Dermis blood vessel endothelial cell (primary cell): ENCODE measurements around the gene CHPF2. TPM values are rescaled to one million over a fixed set of nuclear protein-coding genes. Genes with fewer than 3 reads are reported as not detected.
A peak's percentile ranks its signal among the peaks of the same experiment; 100 is the strongest.

Experiments
- DNase-seq: peaks from one replicate; pipeline ENCODE4 v3.0.0; 2010
- total RNA-seq: library from RNA; depleted of rRNA; stranded (reverse); fragments of >200 nt; gene quantifications from 2 replicates; pipeline ENCODE4 v1.2.3, GENCODE V29; 2014

CHPF2 gene, protein sequence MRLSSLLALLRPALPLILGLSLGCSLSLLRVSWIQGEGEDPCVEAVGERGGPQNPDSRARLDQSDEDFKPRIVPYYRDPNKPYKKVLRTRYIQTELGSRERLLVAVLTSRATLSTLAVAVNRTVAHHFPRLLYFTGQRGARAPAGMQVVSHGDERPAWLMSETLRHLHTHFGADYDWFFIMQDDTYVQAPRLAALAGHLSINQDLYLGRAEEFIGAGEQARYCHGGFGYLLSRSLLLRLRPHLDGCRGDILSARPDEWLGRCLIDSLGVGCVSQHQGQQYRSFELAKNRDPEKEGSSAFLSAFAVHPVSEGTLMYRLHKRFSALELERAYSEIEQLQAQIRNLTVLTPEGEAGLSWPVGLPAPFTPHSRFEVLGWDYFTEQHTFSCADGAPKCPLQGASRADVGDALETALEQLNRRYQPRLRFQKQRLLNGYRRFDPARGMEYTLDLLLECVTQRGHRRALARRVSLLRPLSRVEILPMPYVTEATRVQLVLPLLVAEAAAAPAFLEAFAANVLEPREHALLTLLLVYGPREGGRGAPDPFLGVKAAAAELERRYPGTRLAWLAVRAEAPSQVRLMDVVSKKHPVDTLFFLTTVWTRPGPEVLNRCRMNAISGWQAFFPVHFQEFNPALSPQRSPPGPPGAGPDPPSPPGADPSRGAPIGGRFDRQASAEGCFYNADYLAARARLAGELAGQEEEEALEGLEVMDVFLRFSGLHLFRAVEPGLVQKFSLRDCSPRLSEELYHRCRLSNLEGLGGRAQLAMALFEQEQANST
- 49.9 and 66.1 TPM in 2 replicates for total RNA-seq

DNA sequence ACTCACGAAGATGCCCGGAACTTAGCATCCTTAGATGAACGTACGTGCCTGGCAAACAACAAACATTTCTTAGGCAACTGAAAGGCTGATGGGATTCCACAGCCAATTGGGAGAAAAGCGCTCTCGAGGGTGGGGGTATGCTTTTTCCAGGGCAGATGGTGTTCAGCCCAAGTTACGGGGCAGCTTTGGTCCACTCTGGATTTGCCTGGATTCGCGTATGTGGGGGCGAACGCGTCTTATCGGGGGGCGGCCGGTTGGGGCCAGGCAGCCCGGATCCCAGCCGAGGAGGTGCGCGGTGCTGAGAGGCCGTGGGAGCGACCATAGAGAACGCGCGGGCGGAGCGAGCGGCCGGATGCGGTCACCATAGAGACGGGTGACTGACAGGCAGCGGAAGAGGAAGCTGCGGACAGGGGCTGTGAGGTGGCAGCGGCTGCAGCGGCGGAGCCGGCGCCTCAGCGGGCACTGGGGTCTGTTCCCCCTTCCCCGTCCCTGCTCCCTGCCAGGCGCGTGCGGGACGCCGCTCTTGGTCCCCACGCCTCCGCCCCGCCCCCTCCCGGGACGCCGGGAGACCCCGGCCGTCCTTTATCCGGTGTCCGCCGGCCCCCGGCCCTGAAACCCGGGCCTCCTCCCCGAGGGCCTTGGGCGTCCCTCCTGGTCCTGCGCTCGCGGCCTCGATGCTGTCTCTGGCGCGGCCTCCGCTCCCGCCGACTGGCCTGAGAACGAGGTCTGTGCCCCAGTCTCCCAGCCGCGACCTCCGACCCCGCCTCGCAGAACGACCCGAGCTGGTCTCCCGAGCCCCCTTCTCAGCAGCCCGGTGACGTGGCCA, at the start of gene CHPF2:
Gene CHPF2 (plus strand): TSS at position 393 of the 826 bp plus-strand sequence. CDS start 1,529 bp downstream, outside the sequence.
- DNase-seq, result peak; percentile 92

DNA sequence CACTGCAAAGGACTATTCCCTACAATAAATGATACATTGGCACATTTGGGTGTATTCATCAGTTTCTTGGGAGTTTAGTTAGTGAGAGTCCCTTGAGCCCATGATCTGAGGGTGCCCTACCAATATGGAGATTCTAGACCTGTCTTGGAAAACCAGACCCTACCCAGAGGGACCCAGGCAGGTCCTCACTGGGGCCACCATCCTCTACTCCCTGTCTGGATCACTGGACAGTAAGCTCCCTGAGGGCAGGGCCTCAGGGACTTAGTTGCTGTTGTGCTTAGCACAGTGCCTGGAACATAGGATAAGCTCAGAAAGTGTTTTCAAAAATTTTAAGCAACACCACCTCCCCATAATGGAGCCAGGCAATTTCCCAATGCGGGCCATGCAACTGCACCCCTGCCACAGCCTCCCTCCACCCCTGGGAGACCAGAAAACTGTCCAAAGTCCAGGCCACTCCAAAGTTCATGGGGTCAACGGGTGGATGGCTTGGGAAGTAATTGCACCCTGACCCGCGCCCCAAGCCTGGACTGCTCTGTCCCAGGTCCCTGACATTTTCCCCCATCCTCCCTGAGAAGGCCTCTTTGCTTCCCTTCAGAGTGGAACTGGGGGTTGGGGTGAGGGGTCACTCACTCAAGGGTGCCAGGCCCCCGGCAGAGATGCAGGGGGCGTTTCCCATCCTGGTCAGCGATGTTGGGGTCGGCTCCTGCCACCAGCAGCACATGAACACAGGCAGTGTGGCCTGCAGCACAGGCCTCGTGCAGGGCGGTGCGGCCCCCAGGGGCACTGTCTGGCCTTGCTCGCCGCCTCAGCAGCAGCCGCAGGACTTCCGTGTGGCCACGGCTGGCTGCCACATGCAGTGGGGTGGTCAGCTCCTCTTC, 46.3 kb upstream of the CHPF2 start:
- DNase-seq, result no peak

DNA sequence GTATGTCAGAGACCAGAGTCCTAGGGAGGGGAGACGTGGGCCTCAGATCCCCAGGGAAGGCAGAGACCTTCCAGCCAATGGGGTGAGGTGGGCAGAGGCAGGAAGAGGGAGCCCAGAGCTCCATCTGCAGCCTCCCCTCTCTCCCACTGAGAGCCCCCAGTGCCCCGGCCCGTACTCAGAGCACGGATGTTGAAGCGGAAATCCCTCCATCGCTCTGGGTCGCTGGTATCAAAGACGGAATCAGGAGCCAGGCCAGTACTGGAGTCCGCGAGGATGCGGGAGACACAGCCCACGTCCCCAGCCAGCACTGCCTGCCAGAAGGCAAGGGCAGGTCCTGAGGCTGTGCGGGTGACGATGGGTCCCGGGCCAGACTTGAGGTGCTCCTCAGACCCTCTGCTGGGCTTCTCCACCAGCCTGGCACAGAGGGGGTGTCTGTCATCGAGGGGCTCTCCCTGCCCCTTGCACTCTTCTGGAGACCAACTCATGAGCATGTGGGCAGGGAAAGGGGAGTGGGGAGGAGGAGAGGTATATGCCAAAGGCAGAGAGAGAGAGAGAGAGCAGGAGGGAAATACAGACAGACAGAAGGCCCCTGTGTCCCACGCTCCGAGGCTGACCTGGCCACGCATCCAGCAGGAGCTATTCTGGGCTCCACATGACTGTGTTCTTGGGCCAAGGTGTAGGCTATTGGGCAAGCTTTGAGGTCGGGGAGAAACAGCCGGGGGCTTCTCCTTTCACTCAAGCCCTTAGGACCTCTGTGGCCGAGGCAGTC, 45.5 kb upstream of the CHPF2 start, which contains the start of gene ASB10:
Gene ASB10 (minus strand): TSS at position 611 of the 769 bp plus-strand sequence. CDS start 120 bp downstream, at position 491.
- DNase-seq, result no peak

DNA sequence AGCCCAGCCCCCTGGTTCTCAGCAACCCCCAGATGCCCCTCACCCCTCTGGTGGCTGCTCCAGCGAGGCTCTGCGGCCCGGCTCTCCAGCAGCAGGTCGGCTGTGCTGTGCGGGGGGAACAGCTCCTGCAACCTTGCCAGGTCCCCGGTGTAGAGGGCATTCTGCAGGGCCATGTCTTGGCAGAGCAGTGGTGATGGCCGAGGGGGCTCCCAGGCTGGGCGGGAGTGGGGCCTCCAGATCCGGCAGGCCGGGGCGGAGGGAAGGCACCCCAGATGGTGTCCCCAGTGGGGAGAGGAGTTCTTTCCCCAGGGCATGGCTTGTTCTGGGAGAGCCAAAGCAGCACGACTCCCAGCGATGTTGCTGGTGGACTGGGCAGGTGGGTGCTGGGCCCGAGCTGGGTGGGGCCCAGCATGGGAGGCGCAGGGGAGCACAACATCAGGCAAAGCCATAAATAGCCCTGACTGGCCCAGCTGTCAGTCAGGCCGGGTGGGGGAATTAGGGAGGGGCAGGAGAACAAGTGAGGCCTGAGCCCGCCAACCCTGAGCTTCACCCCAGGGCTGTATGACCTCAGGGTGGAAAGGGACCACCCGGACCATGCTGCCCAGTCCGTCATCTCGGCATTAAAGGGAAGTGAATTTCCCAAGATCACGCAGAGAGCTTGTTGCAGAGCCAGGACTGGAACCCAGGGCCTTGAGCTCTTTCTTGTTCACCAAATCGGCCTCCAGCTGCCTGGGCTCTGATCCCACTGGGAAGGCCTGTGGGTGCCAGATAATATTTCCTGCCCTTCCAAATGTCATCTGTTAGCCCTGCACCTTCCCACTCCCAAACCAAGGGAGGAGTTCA, 44.7 kb upstream of the CHPF2 start:
- no peak for DNase-seq

DNA sequence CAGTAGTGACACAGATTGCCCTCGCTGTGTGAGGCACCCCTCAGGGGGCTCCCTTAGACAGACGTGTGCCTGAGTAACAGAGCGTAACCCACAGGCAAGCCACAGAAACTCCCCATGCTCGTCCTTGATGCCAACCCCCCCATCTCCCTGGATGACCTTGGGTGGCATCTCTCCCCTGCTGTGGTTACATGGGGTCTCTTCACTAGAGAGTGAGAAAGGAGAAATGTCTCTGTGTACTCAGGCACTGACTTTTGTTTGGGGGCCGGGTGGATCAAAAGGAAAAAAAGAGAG, 44.1 kb upstream of the CHPF2 start:
- no peak for DNase-seq

DNA sequence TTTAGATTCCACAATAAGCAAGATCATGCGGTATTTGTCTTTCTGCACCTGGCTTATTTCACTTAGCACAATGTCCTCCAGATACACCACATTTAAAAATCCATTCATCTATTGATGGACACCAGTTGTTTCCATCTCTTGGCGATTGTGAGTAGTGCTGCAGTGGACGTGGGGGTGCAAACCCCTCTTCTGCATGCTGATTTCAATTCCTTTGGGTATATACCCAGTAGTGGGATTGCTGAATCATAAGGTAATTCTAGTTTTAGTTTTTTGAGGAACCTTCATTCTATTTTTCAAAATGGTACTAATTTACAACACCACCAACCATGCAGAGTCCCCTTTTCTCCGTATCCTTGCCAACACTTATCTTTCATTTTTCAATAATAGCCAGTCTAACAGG, 43.2 kb upstream of the CHPF2 start:
- DNase-seq, result no peak

DNA sequence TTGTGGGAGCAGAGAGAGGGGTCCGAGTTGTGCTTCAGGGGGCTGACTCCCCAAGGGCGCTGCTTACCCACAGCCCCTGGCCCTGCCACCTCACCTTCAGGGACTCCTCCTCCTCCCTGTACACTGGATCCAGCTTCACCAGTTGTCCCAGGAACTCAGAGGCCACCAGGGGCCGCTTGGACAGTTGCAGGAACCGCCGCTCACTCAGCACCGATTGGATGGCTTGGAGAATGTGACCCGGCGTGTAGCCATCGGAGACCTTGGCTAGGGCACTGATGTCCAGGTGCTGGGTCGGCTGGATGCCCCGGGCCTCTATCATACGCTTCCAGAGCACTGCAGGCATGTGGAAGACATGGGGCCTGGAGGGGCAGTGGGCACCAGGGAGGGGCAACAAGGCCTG, 40.7 kb upstream of the CHPF2 start:
- DNase-seq, result no peak

DNA sequence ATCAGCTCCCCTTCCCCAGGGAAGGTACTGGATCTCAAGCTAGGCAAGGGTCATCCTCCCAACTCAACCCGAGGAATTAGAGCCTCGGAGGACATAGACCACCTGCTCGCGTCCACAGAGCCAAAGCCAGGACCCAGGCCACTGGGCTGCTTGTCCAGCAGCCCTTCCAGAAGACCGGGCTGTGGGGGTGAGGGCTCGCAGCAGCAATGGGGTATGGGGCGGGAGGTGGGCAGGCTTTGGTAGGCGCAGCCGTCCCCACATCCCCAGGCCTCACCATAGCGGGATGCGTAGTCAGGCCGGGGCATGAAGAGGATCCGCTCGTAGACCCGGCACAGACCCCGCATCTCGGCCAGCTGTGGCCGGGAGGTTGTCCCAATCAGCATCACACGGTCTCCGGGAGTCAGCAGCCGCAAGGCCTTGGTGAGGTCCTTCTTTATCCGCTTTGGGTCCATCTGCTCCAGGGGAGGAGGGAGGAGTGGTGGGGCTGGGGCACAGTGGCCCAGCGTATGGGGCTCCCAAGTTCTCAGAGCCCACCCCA, 40.2 kb upstream of the CHPF2 start:
- no peak for DNase-seq

DNA sequence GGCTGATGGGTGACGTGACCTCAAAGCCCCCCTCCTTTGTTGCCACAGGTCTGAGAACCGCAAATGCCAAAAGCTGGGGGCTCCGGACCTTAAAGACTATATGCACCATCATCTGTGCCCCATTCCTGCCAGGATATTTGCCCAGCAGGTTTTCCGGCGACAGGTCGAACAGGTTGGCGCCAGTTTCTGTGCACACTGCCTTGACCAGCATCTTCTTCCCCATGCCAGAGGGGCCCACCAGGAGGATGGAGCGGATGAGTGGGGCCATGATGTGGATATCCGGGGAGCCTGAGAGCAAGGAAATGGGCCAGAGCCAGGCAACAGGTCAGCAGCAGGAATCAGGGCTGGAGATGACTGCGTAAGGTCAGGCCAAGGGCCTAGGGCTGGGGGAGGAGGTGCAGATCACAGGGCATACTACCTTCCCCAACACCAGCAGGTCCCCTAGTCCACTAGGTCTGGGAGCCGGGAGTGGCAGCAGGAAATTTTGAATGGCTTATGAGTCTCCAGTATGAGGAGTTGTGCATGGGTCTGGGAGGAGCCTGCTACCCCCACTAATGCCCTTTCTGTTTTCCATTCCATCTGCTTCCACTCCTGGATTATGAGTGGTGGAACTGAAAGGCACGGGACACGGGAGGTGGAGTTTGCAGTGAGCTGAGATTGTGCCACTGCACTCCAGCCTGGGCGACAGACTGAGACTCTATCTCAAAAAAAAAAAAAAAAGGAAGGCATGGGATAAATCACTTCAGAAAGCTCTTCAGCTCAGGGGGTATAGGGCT, 38.9 kb upstream of the CHPF2 start:
- no peak for DNase-seq

DNA sequence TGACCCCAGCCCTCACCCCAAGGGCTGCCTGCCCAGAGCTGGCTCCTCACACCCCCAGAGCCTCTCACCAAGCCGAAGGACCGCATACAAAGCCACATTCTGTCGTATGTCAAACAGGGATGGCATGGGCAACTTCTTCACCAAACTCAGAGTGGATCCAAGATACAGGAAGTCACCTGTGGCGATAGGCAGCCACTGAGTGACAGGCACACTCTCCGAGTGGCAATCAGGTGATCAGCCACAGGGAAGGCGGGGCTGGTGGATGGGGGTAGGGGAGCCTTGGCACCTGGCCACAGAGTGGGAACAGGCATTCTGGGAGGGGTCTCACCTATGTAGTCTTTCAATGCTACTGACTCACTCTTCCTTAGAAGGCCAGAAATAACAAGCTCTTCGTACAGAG, 38.1 kb upstream of the CHPF2 start:
- no peak for DNase-seq

DNA sequence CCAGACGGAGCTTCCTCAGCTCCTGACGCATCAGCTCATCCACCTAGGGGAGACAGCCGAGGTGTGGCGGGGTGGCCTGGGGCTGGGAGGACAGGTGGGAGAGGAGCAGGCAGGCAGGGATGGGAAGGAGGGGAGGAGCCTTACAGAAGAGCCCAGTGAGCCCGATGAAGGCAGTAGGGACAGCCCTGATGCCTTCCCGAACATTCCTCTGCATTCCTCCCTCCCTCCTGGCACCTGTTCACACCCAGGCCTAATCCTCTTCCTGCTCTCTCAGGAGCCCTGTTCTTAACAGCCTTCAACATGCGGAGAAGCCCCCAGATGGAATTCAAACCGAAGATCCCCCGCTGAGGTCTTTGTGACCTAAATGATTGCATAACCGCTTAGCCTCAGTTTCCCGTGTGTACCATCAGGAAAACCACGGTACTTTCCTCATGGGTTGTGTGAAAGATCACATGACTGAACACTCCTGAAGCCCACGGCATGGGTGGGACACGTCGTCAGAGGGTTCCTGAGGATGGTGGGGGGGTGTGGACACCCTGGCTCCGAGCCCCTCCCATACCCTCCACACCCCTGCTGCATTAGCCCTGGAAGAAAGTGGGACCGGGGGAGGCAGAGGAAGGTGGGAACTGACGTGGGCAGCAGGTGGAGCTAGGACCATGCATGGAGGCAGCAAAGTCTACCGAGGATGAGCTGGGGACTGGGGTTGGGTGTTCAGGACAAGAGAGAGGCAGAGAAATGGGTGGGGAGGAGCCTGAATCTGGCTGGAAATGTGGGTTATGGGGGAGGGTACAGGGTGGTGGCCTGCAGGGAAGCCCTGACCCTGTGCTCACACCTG, 36.5 kb upstream of the CHPF2 start:
- no peak for DNase-seq

DNA sequence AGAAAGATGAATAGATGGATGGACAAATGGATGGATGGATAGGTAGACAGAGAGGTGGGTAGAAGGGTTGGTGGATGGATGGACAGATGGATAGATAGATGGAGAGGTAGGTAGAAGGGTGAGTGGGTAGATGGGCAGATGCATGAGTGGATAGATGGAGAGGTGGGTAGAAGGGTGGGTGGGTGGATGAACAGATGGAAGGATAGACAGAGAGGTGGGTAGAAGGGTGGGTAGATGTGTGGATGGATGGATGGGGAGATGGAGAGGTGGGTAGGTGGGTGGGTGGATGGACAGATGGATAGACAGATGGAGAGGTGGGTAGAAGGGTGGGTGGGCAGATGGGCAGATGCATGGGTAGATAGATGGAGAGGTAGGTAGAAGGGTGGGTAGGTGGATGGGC, 34.4 kb upstream of the CHPF2 start:
- no peak for DNase-seq

DNA sequence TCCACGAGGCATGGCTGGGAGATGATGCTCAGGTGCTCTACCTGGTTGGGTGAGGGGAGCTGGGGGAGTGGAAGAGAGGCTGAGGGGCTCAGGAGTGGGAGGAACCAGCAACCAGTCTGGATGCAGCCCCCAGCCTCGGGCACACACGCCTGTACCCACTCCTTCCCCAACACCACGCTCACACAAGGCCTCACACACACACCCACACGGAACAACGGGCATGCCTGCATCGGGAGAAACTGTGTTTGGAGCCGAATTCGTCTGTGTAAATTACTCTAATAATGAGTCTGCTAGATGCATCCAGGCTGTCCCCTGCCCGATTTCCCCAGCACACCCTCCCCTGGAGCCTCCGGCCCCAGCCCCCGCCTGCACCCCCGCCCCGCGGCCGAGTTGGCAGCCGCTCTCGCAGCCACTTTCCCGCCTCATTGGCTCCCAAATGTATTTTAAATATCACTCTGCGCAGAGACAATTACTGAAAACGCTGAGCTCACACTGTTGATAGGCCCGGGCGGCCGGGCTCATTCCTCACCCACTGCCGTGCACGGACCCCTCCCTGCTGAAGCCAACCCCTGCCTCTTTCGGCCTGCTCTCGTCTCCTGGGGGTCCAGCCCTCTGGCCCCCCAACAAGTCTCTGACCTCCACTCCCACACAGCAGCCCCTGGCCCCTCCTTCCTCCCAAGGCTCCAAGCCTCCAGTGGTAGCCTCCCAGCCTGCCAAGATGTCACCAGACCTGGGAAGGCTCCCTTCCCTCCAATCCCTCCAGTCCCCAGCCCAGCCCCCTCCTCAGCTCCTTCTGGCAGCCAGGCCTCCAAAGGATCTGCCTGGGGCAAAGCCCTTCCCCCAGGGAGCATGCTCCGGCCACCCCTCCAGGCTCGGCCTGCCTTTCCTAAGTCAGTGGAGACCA, 33.1 kb upstream of the CHPF2 start:
- DNase-seq, result no peak

DNA sequence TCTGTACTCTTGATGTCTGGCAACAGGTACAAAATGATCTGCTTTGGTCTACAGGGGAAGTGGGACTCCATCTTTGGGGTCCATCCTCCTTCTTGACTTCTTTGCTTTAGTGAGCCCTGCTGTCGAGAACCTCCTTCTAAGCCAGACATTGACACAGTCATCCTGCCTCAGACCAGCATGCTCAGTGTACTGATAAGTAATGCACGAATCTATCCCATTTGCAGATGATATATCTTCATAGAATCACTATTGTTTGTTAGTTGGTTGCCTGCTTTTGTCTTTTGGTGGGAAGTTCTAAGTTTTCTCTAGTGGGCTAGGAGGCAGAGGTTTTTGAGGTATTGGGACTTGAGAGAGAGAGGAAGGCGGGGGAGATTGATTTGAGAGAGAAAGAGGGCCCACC, 30.9 kb upstream of the CHPF2 start:
- DNase-seq, result no peak

DNA sequence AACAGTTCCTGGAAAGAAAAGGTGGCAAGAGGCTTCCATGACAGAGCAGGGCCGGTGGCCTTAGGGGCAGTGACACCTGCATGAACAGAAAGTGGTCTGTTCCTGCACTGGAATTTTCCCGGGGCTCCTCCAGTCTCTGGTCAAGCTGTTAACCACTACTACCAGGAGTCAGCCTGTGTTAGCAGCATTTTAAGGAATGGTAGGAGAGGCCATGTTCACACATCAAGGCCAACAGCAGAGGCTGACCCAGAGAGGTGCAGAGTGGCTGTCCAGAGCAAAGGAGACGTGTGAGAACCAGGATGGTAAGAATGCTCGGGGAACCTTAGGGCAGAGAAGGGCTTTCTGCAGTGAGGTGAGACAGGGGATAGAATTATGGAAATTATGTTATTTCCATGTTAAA, 30.5 kb upstream of the CHPF2 start:
- DNase-seq, result no peak

DNA sequence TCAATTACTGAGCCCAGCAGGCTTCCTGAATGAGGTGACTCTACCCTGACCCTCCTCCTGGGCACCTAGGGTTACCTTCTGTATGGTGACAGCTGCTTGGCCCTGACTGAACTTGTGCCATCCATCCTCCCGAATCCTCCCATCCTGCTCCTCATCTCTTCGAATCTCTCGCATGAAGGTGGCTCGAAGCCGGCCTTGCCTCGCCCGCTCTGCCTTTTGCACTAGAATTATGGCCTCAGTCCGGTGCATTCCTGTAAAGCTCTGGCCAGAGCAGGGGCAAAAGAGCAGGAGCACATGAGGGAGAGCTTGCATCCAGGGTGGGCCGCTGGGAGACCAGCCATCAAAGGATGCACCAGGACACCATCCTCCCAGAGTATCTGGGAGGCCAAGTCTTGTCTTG, 29.4 kb upstream of the CHPF2 start:
- no peak for DNase-seq

DNA sequence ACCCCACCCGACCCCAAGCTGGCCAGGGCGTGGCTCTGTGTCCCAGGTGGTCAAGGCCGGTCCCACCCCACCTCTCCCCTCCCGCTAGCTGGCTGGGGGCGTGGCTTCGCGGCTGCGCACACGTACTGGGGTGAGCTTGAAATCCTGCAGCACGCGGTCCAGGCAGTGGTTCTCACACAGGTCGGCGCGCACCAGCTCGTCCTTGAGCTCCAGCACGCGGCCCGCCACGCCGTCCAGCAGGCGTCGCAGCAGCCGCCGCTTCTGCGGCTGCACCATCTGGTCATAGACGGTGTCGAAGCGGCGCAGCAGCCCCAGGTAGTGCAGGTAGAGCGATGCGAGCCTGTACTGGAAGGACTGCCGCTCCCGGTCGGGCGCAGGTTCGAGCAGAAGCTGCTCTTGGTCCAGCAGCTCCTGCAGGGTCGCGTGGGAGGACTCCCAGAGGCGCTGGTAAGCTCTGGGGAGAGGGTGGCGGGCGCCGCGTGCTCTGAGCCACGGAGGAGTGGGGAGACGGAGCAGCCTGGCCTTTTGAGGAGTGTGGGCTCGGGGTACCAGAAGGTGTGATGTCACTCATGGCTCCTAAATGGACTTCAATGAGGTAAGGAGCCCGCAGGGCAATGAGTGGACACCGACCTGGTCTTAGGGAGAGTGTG, 27.8 kb upstream of the CHPF2 start:
- peak; percentile 11 for DNase-seq
